Aorta (tissue), 5 donors: Measurements from ENCODE around the gene IFT52. TPM values are rescaled to one million over a fixed set of nuclear protein-coding genes. Genes with fewer than 3 reads are reported as not detected.

Experiments used
- ATAC-seq: fragments of 200-7000 bp; cut with Tn5 transposase; one replicate; pipeline ENCODE4 v1.9.1; 2022; ENCODE audit warnings: moderate library complexity; ENCODE audit not compliant: low FRiP score
- DNase-seq, 2 donors: peaks; one replicate each; pipeline ENCODE4 v3.0.0-alpha.2; 2020
- H3K27ac ChIP-seq, 2 donors: one replicate each; pipeline ENCODE4 v1.5.1; 2013; ENCODE audit warnings: low read length in 2 of 2, mild to moderate bottlenecking in 2 of 2, moderate library complexity in 2 of 2, control low read depth in 1 of 2, inconsistent platforms in 1 of 2, low read depth in 1 of 2
- H3K27me3 ChIP-seq, 2 donors: one replicate each; pipeline ENCODE4 v1.6.1; 2013; ENCODE audit warnings: control low read depth in 1 of 2, low read length in 1 of 2, mild to moderate bottlenecking in 1 of 2, moderate library complexity in 1 of 2; ENCODE audit not compliant: insufficient read depth in 2 of 2, control insufficient read depth in 1 of 2
- H3K36me3 ChIP-seq, 2 donors: one replicate each; pipeline ENCODE4 v1.6.1; 2013; ENCODE audit warnings: control low read depth in 1 of 2, low read length in 1 of 2, mild to moderate bottlenecking in 1 of 2; ENCODE audit not compliant: insufficient read depth in 2 of 2, control insufficient read depth in 1 of 2
- H3K4me1 ChIP-seq, 2 donors: one replicate each; pipeline ENCODE4 v1.6.1; 2013; ENCODE audit warnings: low read length in 2 of 2, control low read depth in 1 of 2, mild to moderate bottlenecking in 1 of 2, moderate library complexity in 1 of 2; ENCODE audit not compliant: insufficient read depth in 2 of 2, control insufficient read depth in 1 of 2
- H3K4me3 ChIP-seq, 2 donors: one replicate each; pipeline ENCODE4 v1.5.1; 2013; ENCODE audit warnings: low read length in 2 of 2, control low read depth in 1 of 2, mild to moderate bottlenecking in 1 of 2
- H3K9me3 ChIP-seq: one replicate; pipeline ENCODE4 v1.6.1; 2013; ENCODE audit warnings: mild to moderate bottlenecking, low read length; ENCODE audit not compliant: control insufficient read depth
- WGBS, 2 donors: extraction: QIAGEN DNeasy Blood & Tissue Kit; methylation state at CpG; one replicate each; pipeline ENCODE4 v1.1.7; 2013; 5-methylcytosine and 5-hydroxymethylcytosine counted together
- intact Hi-C, 2 donors: fragments of 100-400 bp; cut with DNase I; formaldehyde crosslinking; loops; one replicate each; pipeline versions ENCODE4 v1.14.2 to v1.15.0; 2022
- polyA plus RNA-seq, 2 donors: library from polyadenylated mRNA; stranded (reverse); fragments of 200-250 nt; gene quantifications; one replicate each; pipeline ENCODE4 v1.2.3, GENCODE V29; 2013
- total RNA-seq, 2 donors: library from RNA; stranded (reverse); fragmentation: NEBNext Ultra II Directional; extraction: Animal tissue kit (Norgen Biotek cat#: 25700); gene quantifications; one replicate each; pipeline ENCODE4 v1.2.1, GENCODE V29; 2021
- donor health status: healthy with polysubstance abuse.
- donor health status: Bipolar disorder and iron deficiency.
- donor health status: DM: no; HTN: no; CAD: no.
- donor health status: DM: no; HTN: no; CAD: no.
- donor health status: DM: yes; HTN: yes; CAD: no.

Gene IFT52
- total and polyA plus RNA-seq, 4 donors: 20.5 to 38.5 (median 28.6) TPM

DNA sequence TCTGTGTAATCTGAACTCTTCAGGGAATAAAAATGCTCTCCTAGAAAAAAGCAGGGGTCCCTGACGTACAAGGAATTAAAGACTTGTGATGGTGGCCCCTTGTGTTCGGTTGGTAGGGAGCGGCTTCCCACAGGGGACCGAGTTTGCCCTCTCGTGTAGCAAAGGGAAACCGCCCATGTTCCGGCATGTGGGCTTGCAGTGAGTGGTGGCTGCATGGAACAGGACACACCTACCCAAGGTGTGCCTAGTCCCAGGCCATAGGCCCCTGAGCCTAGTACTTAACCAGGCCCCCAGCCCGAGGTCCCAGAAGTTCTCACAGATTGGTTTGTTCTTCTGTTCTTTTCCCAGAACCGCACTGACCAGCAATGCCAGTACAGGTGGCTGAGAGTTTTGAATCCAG, 91.7 kb downstream of the IFT52 start:
- H3K9me3 ChIP-seq: no peaks in the 10 kb centered on the region
- H3K27me3 ChIP-seq: no peaks in the 10 kb centered on the region
- H3K36me3 ChIP-seq: no peaks in the 10 kb centered on the region
- ATAC-seq: no peak
- whole genome bisulfite sequencing, 2 donors: 95 to 96% methylated on average over 9 of the region's 9 CpGs
- no peak overlapping the region for H3K4me3 ChIP-seq
- H3K4me1 ChIP-seq: no peaks in the 10 kb centered on the region
- no peak for DNase-seq
- intact Hi-C loops: no loop called here
- no peak overlapping the region for H3K27ac ChIP-seq

DNA sequence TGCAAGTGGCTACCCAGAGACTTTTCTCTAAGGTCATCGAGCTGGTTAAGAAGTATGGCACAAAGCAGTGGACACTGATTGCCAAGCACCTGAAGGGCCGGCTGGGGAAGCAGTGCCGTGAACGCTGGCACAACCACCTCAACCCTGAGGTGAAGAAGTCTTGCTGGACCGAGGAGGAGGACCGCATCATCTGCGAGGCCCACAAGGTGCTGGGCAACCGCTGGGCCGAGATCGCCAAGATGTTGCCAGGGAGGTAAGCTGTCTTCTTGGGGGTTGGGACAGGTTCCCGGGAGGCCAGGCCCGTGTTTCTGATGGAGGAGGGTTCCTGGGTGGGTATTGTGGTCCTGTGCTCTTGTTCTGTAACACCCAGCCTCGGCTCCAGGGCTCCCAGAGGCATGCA, 96.1 kb downstream of the IFT52 start:
- Histone ChIP-seq H3K4me1 (no peaks in the 10 kb centered on the region), H3K27ac (no peak overlapping the region), H3K4me3 (no peak overlapping the region), H3K9me3 (no peaks in the 10 kb centered on the region), H3K27me3 (no peaks in the 10 kb centered on the region), H3K36me3 (no peaks in the 10 kb centered on the region)
- 94 to 95% methylated on average over 13 of the region's 13 CpGs for WGBS, 2 donors
- ATAC-seq (no peak), DNase-seq (no peak)
- intact Hi-C loops: no loop called here

DNA sequence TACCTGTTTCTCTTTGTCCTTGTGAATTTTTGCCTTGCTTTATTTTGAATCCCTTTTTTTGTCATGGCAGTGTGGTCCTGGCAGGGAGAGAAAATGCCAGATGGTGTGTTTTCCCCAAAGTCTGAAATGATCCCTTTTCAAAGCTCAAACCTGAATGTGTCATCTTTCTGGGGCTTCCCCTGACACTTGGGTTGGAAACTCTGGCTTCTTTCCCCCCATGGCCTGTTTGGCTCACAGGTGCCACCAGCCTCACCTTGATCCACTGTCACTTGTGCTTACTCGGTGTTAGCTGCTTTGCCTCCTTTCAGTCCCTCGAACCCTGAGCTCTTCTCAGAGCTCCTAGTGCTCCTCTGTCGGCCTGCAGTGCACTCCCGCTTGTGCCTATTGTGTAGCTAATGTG, 98.4 kb downstream of the IFT52 start:
- no peaks in the 10 kb centered on the region for H3K27me3 ChIP-seq
- no peaks in the 10 kb centered on the region for H3K9me3 ChIP-seq
- DNase-seq (no peak), ATAC-seq (no peak)
- intact Hi-C loops: no loop called here
- H3K4me3 ChIP-seq: no peak overlapping the region
- no peaks in the 10 kb centered on the region for H3K36me3 ChIP-seq
- no peak overlapping the region for H3K27ac ChIP-seq
- no peaks in the 10 kb centered on the region for H3K4me1 ChIP-seq
- 91 to 93% methylated on average over 4 of the region's 4 CpGs for WGBS, 2 donors

DNA sequence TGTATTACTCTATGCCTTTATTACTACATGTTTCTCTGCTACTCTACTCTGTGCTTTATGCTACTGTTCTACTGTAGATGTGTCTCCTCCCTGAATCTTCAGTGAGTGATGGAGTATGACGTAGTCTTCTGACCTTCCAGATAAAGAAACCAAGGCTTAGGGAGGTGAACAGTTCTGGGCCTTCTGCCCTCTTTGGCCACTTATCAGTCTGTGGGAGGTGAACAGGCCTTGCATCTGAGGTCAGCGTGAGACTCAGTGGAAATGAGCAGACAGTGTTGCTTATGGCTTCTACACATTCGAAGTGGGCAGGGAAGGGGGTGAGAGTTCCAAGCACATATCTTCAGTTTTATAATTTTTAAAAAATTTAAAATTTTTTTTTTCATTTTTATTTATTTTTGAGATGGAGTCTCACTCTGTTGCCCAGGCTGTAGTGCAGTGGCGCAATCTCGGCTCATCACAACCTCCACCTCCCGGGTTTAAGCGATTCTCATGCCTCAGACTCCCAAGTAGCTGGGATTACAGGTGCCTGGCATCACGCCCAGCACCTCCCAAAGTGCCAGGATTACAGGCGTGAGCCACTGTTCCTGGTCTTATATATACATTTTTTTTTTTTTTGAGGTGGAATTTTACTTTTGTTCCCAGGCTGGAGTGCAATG, 100.3 kb downstream of the IFT52 start:
- ATAC-seq (no peak), DNase-seq (no peak)
- H3K4me3 ChIP-seq: no peak overlapping the region
- intact Hi-C loops: no loop called here
- H3K27ac ChIP-seq: no peak overlapping the region
- H3K27me3 ChIP-seq: no peaks in the 10 kb centered on the region
- H3K4me1 ChIP-seq: no peaks in the 10 kb centered on the region
- H3K36me3 ChIP-seq: no peaks in the 10 kb centered on the region
- WGBS, 2 donors: 88 to 92% methylated on average over 9 of the region's 9 CpGs
- H3K9me3 ChIP-seq: no peaks in the 10 kb centered on the region

DNA sequence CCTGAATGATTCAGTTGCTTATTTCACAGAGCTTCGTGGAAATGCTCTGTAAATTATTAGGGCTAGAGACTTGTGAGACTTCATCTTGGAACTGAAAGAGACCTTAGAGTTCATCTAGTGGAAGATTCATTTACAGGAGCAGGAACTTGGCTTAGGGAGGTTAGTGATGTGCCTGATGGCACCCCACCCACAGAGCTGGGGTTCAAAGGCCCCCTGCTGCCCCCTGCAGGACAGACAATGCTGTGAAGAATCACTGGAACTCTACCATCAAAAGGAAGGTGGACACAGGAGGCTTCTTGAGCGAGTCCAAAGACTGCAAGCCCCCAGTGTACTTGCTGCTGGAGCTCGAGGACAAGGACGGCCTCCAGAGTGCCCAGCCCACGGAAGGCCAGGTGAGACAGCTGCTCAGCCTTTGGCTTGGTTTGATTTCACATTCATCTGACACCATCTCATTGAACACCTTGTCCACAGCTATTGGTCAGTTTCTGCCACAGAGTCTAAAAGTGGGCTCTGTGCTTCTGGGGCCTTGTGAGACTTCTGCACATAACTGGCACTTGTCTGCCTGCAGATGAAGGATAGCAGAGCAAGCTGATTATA, 101.3 kb downstream of the IFT52 start:
- intact Hi-C loops: no loop called here
- H3K27ac ChIP-seq: no peak overlapping the region
- ATAC-seq (no peak), DNase-seq (no peak)
- H3K4me3 ChIP-seq: no peak overlapping the region
- no peaks in the 10 kb centered on the region for H3K27me3 ChIP-seq
- 84 to 91% methylated on average over 5 of the region's 5 CpGs for WGBS, 2 donors
- no peaks in the 10 kb centered on the region for H3K36me3 ChIP-seq
- H3K9me3 ChIP-seq: no peaks in the 10 kb centered on the region
- H3K4me1 ChIP-seq: no peaks in the 10 kb centered on the region

DNA sequence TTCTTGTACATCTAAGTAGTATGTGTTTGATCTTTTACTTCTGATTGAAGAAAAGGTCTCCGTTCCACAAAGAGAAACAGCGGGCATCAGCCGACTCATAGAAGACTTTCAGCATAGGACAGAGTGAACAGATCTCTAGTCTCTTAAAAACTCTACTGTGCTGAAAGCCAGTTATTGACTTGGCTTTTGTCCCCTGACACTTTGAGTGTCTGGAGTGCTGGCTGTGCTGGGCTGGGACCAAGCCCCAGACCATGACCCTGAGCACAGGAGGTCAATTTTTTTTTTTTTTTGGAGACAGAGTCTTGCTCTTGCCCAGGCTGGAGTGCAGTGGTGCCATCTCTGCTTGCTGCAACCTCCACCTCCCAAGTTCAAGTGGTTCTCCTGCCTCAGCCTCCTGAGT, 104.0 kb downstream of the IFT52 start:
- no peak for DNase-seq

DNA sequence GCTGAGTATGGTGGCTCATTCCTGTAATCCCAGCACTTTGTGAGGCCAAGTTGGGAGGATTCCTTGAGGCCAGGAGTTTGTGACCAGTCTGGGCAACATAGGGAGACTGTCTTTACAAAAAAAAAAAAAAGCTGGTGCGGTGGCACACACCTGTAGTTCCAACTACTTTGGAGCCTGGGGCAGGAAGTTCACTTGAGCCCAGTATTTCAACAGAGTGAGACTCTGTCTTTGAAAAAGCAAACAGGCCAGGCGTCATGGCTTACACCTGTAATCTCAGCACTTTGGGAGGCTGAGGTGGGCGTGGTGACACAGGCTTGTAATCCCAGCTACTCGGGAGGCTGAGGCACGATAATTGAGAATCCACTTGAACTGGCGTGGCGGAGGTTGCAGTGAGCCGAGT, 104.8 kb downstream of the IFT52 start:
- Histone ChIP-seq H3K36me3 (no peaks in the 10 kb centered on the region), H3K4me3 (no peak overlapping the region), H3K9me3 (no peaks in the 10 kb centered on the region), H3K27ac (no peak overlapping the region), H3K4me1 (no peaks in the 10 kb centered on the region), H3K27me3 (no peaks in the 10 kb centered on the region)
- no peak for ATAC-seq
- intact Hi-C loops: no loop called here
- 94 to 96% methylated on average over 8 of the region's 8 CpGs for WGBS, 2 donors
- no peak for DNase-seq

More for the DNA sequence above, 104.0 kb downstream of the IFT52 start:
- no peaks in the 10 kb centered on the region for H3K27me3 ChIP-seq
- H3K27ac ChIP-seq: no peak overlapping the region
- no peaks in the 10 kb centered on the region for H3K9me3 ChIP-seq
- no peaks in the 10 kb centered on the region for H3K36me3 ChIP-seq
- intact Hi-C loops: no loop called here
- no peaks in the 10 kb centered on the region for H3K4me1 ChIP-seq
- ATAC-seq: no peak
- 95% methylated on average over 3 of the region's 3 CpGs for WGBS, 2 donors
- no peak overlapping the region for H3K4me3 ChIP-seq

Other genes with a start within 250 kb of the IFT52 start
- gene SRSF6, start 133.0 kb upstream of the IFT52 start, total RNA-seq: 100 to 1,000 TPM in 1 of 2 donors, 10 to 100 TPM in 1; 92.2 to 135 TPM
- gene SRSF6, start 133.0 kb upstream of the IFT52 start, polyA plus RNA-seq: 10 to 100 TPM; 26.7 to 90.4 TPM
- gene L3MBTL1, start 83.2 kb upstream of the IFT52 start, total RNA-seq: 10 to 100 TPM; 14.3 to 24.3 TPM
- 10 to 100 TPM in 1 of 2 donors, 1 to 10 TPM in 1; 2.9 to 11.6 TPM for gene L3MBTL1, start 83.2 kb upstream of the IFT52 start, polyA plus RNA-seq
- 1 to 10 TPM; 2.7 to 3.4 TPM for gene SGK2, start 31.9 kb upstream of the IFT52 start, total RNA-seq
- gene SGK2, start 31.9 kb upstream of the IFT52 start, polyA plus RNA-seq: 1 to 10 TPM; 2.7 to 5.0 TPM
- under 1 TPM; 0.84 to 0.94 TPM for gene MYBL2, start 76.2 kb downstream of the IFT52 start, total RNA-seq
- gene MYBL2, start 76.2 kb downstream of the IFT52 start, polyA plus RNA-seq: 1 to 10 TPM in 1 of 2 donors, under 1 TPM in 1; 0.20 to 1.3 TPM
- gene GTSF1L, start 136.1 kb downstream of the IFT52 start, total RNA-seq: not detected
- not detected for gene GTSF1L, start 136.1 kb downstream of the IFT52 start, polyA plus RNA-seq